Measurements from ENCODE around the gene RAB35.
"Not testable (repeated sequence)": the region's sequence is repeated elsewhere in the genome, so short reads cannot be mapped to it uniquely, and the experiment has no call there.

Gene RAB35

GRCh38 chr12:120060717-120061116 lies 55.8 kb downstream of the RAB35 start:
- DNase-seq (ENCODE audit: low read depth in 2 of 2): no peak

DNA sequence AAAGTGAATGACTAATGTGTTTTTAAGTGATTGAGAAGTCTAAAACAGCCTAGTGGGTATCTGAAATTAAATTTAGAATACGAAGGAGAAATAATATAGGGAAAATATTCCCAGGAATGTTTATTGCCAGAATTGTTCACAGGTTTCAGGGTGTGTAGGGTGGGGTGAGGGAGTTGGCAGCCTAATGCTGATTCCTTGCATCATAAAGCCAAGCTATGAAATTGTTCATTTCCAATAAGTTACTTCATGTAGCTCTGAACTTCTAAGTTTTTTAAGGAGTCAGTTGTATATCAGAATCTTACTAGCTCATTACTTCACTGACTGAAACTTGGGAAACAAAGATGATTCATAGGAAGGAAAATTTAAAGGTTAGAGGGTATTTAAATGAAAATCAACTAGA lies 56.4 kb downstream of the RAB35 start:
- no peak for DNase-seq (ENCODE audit: low read depth in 2 of 2)

GRCh38 chr12:120056739-120057138 lies 59.8 kb downstream of the RAB35 start:
- no peak for DNase-seq (ENCODE audit: low read depth in 2 of 2)

- DNase-seq (ENCODE audit: low read depth in 2 of 2): no peak
Observed at GRCh38 chr12:120055231-120056000, 61.1 kb downstream of the RAB35 start.

GRCh38 chr12:120054293-120054692 lies 62.3 kb downstream of the RAB35 start:
- no peak for DNase-seq (ENCODE audit: low read depth in 2 of 2)

DNA sequence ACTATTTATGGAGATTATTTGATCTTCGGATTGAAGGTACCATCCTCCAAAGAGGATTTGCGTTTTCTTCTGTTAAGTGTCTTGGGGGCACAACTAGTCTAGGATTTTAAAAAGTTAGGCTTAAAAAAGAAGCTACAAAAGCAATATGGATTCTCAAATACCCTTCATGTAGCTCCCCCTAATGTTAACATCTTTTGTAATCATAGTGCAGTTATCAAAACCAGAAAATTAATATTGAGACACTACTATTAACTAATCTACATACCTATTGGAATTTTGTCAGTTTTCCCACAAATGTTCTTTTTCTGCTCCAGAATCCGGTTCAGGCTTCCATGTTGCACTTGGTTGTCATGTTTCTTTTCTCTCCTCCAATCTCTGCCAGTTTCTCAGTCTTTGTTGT lies 65.0 kb downstream of the RAB35 start:
- no peak for DNase-seq (ENCODE audit: low read depth in 2 of 2)

- DNase-seq (ENCODE audit: low read depth in 2 of 2): no peak
Observed at GRCh38 chr12:120049426-120049825, 67.1 kb downstream of the RAB35 start.

GRCh38 chr12:120048263-120048662 lies 68.3 kb downstream of the RAB35 start:
- no peak for DNase-seq (ENCODE audit: low read depth in 2 of 2)

DNA sequence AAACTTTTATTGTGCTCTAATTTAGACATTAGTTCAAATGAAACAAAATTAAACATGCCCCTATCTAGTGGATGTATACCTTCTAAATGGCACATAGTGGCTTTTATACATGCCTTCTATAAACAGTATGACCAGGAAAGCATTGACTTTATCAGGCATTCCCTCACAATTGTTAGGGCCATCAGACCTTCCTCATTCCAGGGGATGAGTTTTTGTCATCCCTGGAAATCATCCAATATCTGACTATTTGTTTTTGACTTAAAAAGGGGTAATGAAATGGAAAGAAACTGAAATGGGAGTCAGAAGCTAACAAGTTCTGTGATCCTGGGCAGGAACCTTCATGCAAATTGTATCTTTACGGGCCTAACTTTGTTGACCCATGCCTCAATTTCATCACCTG lies 69.5 kb downstream of the RAB35 start:
- DNase-seq (ENCODE audit: low read depth in 2 of 2): no peak

- DNase-seq (ENCODE audit: low read depth in 2 of 2): not testable (repeated sequence)
Observed at GRCh38 chr12:120045367-120045766, 71.2 kb downstream of the RAB35 start.
